SK-N-SH (cell line): ENCODE data around the gene ASXL2. TPM values are rescaled to one million over a fixed set of nuclear protein-coding genes. Genes with fewer than 3 reads are reported as not detected.

Experiments
- CTCF ChIA-PET: fragments of 300-600, 350-600 bp; formaldehyde crosslinking; extraction: SDS; loops from one replicate; lab custom pipeline; 2021; lab: Yijun Ruan, JAX
- POLR2A ChIA-PET: fragments of 350-600 bp; sonication (Branson Sonifier 250); formaldehyde crosslinking; extraction: SDS; loops from one replicate; lab custom pipeline; 2020; ENCODE audit warnings: antibody characterized with exemption, inconsistent platforms; lab: Yijun Ruan, JAX
- DNase-seq: peaks from one replicate; pipeline ENCODE4 v3.0.0; 2012
- H2AFZ ChIP-seq: fragments of 200-600 bp; sonication (generic); 2 replicates; pipeline ENCODE4 v1.8.1; 2016; ENCODE audit warnings: antibody characterized with exemption, mild to moderate bottlenecking, low read depth
- H3F3A ChIP-seq: fragments of 200-600 bp; sonication (generic); replicated peaks from 2 replicates; pipeline ENCODE3; 2016; ENCODE audit warnings: antibody characterized with exemption, mild to moderate bottlenecking; ENCODE audit not compliant: insufficient read depth
- H3K27ac ChIP-seq, 2 experiments: fragments of 200-500 bp in 1 of 2; fragments of 200-600 bp in 1 of 2; sonication (Bioruptor generic) in 1 of 2; sonication (generic), shearing (Covaris generic) in 1 of 2; 2 replicates each; pipeline versions ENCODE4 v1.5.1 to v1.6.1; 2014 to 2016; ENCODE audit warnings: low read depth in 2 of 2, inconsistent platforms in 1 of 2, low read length in 1 of 2, mild to moderate bottlenecking in 1 of 2, mixed read lengths in 1 of 2
- H3K27me3 ChIP-seq: fragments of 200-600 bp; sonication (generic), shearing (Covaris generic); 2 replicates; pipeline ENCODE4 v1.6.1; 2016; ENCODE audit warnings: mixed run types; ENCODE audit not compliant: insufficient read depth
- H3K36me3 ChIP-seq, 2 experiments: fragments of 200-500 bp in 1 of 2; fragments of 200-600 bp in 1 of 2; sonication (Bioruptor generic) in 1 of 2; sonication (generic) in 1 of 2; replicated peaks in 1 of 2; 2 replicates each; pipeline versions ENCODE3 to v1.5.1; 2014 to 2016; ENCODE audit warnings: low read length in 1 of 2, mild to moderate bottlenecking in 1 of 2; ENCODE audit not compliant: insufficient read depth in 2 of 2, control insufficient read depth in 1 of 2
- H3K4me1 ChIP-seq, 2 experiments: fragments of 200-500 bp in 1 of 2; fragments of 200-600 bp in 1 of 2; sonication (Bioruptor generic) in 1 of 2; sonication (generic), shearing (Covaris generic) in 1 of 2; 2 replicates each; pipeline versions ENCODE4 v1.5.1 to v1.6.1; 2014 to 2016; ENCODE audit warnings: low read depth in 1 of 2, low read length in 1 of 2, mixed run types in 1 of 2; ENCODE audit not compliant: insufficient read depth in 2 of 2, control insufficient read depth in 1 of 2
- H3K4me2 ChIP-seq: fragments of 200-600 bp; sonication (generic), shearing (Covaris generic); 2 replicates; pipeline ENCODE4 v1.6.1; 2017; ENCODE audit warnings: mixed run types
- H3K4me3 ChIP-seq, 2 experiments: fragments of 200-500 bp in 1 of 2; fragments of 200-600 bp in 1 of 2; sonication (Bioruptor generic) in 1 of 2; sonication (generic), shearing (Covaris generic) in 1 of 2; 2 replicates each; pipeline versions ENCODE4 v1.5.1 to v1.8.1; 2014 to 2016; ENCODE audit warnings: low read depth in 2 of 2, inconsistent platforms in 1 of 2, low read length in 1 of 2, mild to moderate bottlenecking in 1 of 2, mixed read lengths in 1 of 2, moderate library complexity in 1 of 2
- H3K79me2 ChIP-seq: fragments of 200-600 bp; sonication (generic); 2 replicates; pipeline ENCODE4 v1.8.1; 2017; ENCODE audit warnings: mild to moderate bottlenecking; ENCODE audit not compliant: insufficient read depth
- H3K9ac ChIP-seq: fragments of 200-600 bp; sonication (generic); 2 replicates; pipeline ENCODE4 v1.6.1; 2017; ENCODE audit warnings: mixed run types
- H3K9me2 ChIP-seq: fragments of 200-600 bp; sonication (generic); 2 replicates; pipeline ENCODE4 v1.6.1; 2017; ENCODE audit warnings: mixed run types
- H3K9me3 ChIP-seq: fragments of 200-600 bp; sonication (generic); 2 replicates; pipeline ENCODE4 v1.6.1; 2017; ENCODE audit warnings: mixed run types, mild to moderate bottlenecking, moderate library complexity
- H4K20me1 ChIP-seq: fragments of 200-600 bp; sonication (generic); 2 replicates; pipeline ENCODE4 v1.6.1; 2017; ENCODE audit warnings: mild to moderate bottlenecking, mixed run types; ENCODE audit not compliant: insufficient read depth
- CTCF ChIP-seq: fragments of 200-600 bp; sonication (generic); IDR thresholded peaks from 2 replicates; pipeline ENCODE4 v1.6.1; 2017; ENCODE audit warnings: antibody characterized with exemption, mild to moderate bottlenecking, moderate library complexity
- FOXJ3 ChIP-seq: sonication (generic); formaldehyde crosslinking; IDR thresholded peaks from 2 replicates; pipeline ENCODE4 v1.5.1; 2020; ENCODE audit warnings: mild to moderate bottlenecking, missing genetic modification reagents
- FOXM1 ChIP-seq: IDR thresholded peaks from 2 replicates; pipeline ENCODE4 v1.4.0; 2012; ENCODE audit warnings: low read depth, mild to moderate bottlenecking
- GABPA ChIP-seq: IDR thresholded peaks from 2 replicates; pipeline ENCODE4 v1.4.0; 2012; ENCODE audit warnings: low read depth, mild to moderate bottlenecking
- GATA2 ChIP-seq: sonication (generic); formaldehyde crosslinking; IDR thresholded peaks from 2 replicates; pipeline ENCODE4 v1.5.0; 2020; ENCODE audit warnings: mild to moderate bottlenecking, missing genetic modification reagents
- IRF3 ChIP-seq: fragments of 150-350 bp; IDR thresholded peaks from 2 replicates; pipeline ENCODE4 v1.6.1; 2016; ENCODE audit warnings: mild to moderate bottlenecking, low read depth, low read length
- JUND ChIP-seq: IDR thresholded peaks from 2 replicates; pipeline ENCODE4 v1.4.0; 2012
- MAX ChIP-seq: IDR thresholded peaks from 2 replicates; pipeline ENCODE4 v1.4.0; 2012; ENCODE audit warnings: low read depth
- NRF1 ChIP-seq: IDR thresholded peaks from 2 replicates; pipeline ENCODE4 v1.6.1; 2012; ENCODE audit warnings: low read depth, mild to moderate bottlenecking, low read length
- PBX3 ChIP-seq: IDR thresholded peaks from 2 replicates; pipeline ENCODE4; 2012
- RAD21 ChIP-seq: IDR thresholded peaks from 2 replicates; pipeline ENCODE4 v1.6.1; 2012; ENCODE audit warnings: mild to moderate bottlenecking, low read length
- RCOR1 ChIP-seq: fragments of 150-350 bp; IDR thresholded peaks from 2 replicates; pipeline ENCODE4 v1.6.1; 2017; ENCODE audit warnings: antibody characterized with exemption, low read length
- RFX5 ChIP-seq: IDR thresholded peaks from 2 replicates; pipeline ENCODE4 v1.6.1; 2012; ENCODE audit warnings: mild to moderate bottlenecking, improper control_type of control experiment, low read length
- SMC3 ChIP-seq: IDR thresholded peaks from 2 replicates; pipeline ENCODE4 v1.6.1; 2012; ENCODE audit warnings: low read depth, low read length, improper control_type of control experiment
- TCF12 ChIP-seq: IDR thresholded peaks from 2 replicates; pipeline ENCODE4 v1.4.0; 2012
- USF2 ChIP-seq: fragments of 150-350 bp; IDR thresholded peaks from 2 replicates; pipeline ENCODE4 v1.6.1; 2017; ENCODE audit warnings: antibody characterized with exemption, low read length, low read depth, borderline replicate concordance
- WGBS: methylation state at CpG from one replicate; pipeline ENCODE4 v1.1.6; 2017; ENCODE audit warnings: low lambda C conversion rate; 5-methylcytosine and 5-hydroxymethylcytosine counted together
- polyA plus RNA-seq, 3 experiments: library from polyadenylated mRNA; depleted of rRNA; stranded (reverse); fragments of >200 nt; gene quantifications; 2 replicates each; pipeline ENCODE4 v1.2.3, GENCODE V29; 2012

The ASXL2 gene
- polyA plus RNA-seq, 1 of the 3 experiments (the other 2 are of a cell fraction) = 4.8 TPM

- Histone ChIP-seq H3K4me3 (no peak overlapping the region), H3K27me3 (no peaks in the 10 kb centered on the region; the same call in 1 of the 2 replicates), H3K9me2 (no peaks in the 10 kb centered on the region), H3K4me1 (no peaks in the 10 kb centered on the region; a peak in 1 of 4 replicates), H4K20me1 (no peaks in the 10 kb centered on the region), H3K36me3 (no peaks in the 10 kb centered on the region), H3K9ac (no peak overlapping the region), H3F3A (no peaks in the 10 kb centered on the region), H2AFZ (no peak overlapping the region), H3K27ac (no peak overlapping the region), H3K79me2 (no peaks in the 10 kb centered on the region), H3K9me3 (no peaks in the 10 kb centered on the region), H3K4me2 (no peak overlapping the region)
- no peak for DNase-seq
- WGBS = 87% methylated on average over 3 of the region's 3 CpGs
- POLR2A ChIA-PET = no interaction called here
- TF ChIP-seq RCOR1 (no peak), RAD21 (no peak), RFX5 (no peak), GATA2 (no peak), SMC3 (no peak), CTCF (no peak)
- CTCF ChIA-PET = interaction anchor here (0.6 to 15.3 kb wide), 4 partner anchors 9 to 1386 kb away, joined by 3 to 172 read pairs (median 4); no protein-coding TSS in a partner anchor
These were observed 167.5 kb downstream of the ASXL2 start for GRCh38 chr2:25710750-25711149.

- no peak overlapping the region for H3K4me2 ChIP-seq
- TF ChIP-seq SMC3 (no peak), RAD21 (no peak), IRF3 (no peak), GABPA (no peak), NRF1 (no peak), TCF12 (no peak), USF2 (no peak), RCOR1 (no peak), PBX3 (no peak), FOXM1 (no peak), GATA2 (no peak), CTCF (no peak), MAX (no peak), JUND (no peak), FOXJ3 (CRISPR knock-in tag) (no peak)
- H3K9me3 ChIP-seq = no peaks in the 10 kb centered on the region
- no peaks in the 10 kb centered on the region for H3K36me3 ChIP-seq
- no peaks in the 10 kb centered on the region for H3K9me2 ChIP-seq
- no peaks in the 10 kb centered on the region for H3K79me2 ChIP-seq
- H3K27me3 ChIP-seq = no peaks in the 10 kb centered on the region; the same call in 1 of the 2 replicates
- DNase-seq = no peak
- no peak overlapping the region for H2AFZ ChIP-seq
- H4K20me1 ChIP-seq = no peaks in the 10 kb centered on the region
- H3K4me3 ChIP-seq = no peak overlapping the region
- ChIA-PET POLR2A (no interaction called here), CTCF (interaction anchor here (0.6 to 15.3 kb wide), 3 partner anchors 10 to 437 kb away, joined by 3 to 172 read pairs (median 4); no protein-coding TSS in a partner anchor)
- H3F3A ChIP-seq = no peaks in the 10 kb centered on the region
- 60% methylated on average over 2 of the region's 2 CpGs for WGBS
- no peak overlapping the region for H3K9ac ChIP-seq
- H3K27ac ChIP-seq = no peak overlapping the region
- no peaks in the 10 kb centered on the region; a peak in 1 of 4 replicates for H3K4me1 ChIP-seq
These were observed 168.9 kb downstream of the ASXL2 start for GRCh38 chr2:25709349-25709748.
